ENCODE data around the gene LYRM2.

DNA sequence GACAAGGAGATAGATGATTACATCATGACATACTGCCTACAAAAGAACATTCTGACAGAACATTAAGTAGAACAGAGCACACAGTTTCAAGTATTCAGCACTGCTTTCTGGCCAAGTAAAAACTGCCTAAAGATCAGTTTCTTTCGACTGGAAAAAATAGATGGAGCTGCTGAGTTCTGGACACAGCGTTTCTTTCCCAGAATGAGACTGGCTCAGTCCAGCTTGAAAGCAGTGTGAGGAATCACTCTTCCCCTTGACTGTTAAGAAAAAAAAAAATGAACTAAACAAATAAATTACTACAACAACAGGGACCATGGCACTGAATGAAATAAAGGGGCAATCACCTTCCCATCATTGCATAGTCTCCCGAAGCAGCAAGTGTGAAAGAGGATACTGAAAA lies 4.4 kb upstream of the LYRM2 start:
- TF ChIP-seq, protein P1, sequence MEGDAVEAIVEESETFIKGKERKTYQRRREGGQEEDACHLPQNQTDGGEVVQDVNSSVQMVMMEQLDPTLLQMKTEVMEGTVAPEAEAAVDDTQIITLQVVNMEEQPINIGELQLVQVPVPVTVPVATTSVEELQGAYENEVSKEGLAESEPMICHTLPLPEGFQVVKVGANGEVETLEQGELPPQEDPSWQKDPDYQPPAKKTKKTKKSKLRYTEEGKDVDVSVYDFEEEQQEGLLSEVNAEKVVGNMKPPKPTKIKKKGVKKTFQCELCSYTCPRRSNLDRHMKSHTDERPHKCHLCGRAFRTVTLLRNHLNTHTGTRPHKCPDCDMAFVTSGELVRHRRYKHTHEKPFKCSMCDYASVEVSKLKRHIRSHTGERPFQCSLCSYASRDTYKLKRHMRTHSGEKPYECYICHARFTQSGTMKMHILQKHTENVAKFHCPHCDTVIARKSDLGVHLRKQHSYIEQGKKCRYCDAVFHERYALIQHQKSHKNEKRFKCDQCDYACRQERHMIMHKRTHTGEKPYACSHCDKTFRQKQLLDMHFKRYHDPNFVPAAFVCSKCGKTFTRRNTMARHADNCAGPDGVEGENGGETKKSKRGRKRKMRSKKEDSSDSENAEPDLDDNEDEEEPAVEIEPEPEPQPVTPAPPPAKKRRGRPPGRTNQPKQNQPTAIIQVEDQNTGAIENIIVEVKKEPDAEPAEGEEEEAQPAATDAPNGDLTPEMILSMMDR (IDR thresholded peaks at IDR 0.05): no peak
- TF ChIP-seq POLR2A (IDR thresholded peaks at IDR 0.05): no peak
